Right atrium auricular region (tissue), 2 donors: Measurements from ENCODE around the gene HOPX. TPM values are rescaled to one million over a fixed set of nuclear protein-coding genes. Genes with fewer than 3 reads are reported as not detected.

ENCODE experiments used
- DNase-seq: peaks from one replicate; pipeline ENCODE4 v3.0.0-alpha.2; 2019; ENCODE audit warnings: low spot score
- H3K27ac ChIP-seq, 2 donors: fragments of 200-600 bp; sonication (generic); 1 replicate in 1 of 2; 2 replicates in 1 of 2; pipeline ENCODE4 v1.5.1; 2016 to 2019
- H3K27me3 ChIP-seq, 2 donors: fragments of 200-600 bp; sonication (generic); one replicate each; pipeline versions ENCODE4 v1.5.1 to v1.6.0; 2017 to 2019
- H3K36me3 ChIP-seq: fragments of 200-600 bp; sonication (generic); one replicate; pipeline ENCODE4 v1.5.1; 2016
- H3K4me1 ChIP-seq, 2 donors: fragments of 200-600 bp; sonication (generic); one replicate each; pipeline versions ENCODE4 v1.5.1 to v1.6.0; 2017 to 2019
- H3K4me3 ChIP-seq, 2 donors: fragments of 200-600 bp; sonication (generic); 1 replicate in 1 of 2; 2 replicates in 1 of 2; pipeline ENCODE4 v1.5.1; 2017 to 2019; ENCODE audit warnings: mild to moderate bottlenecking in 1 of 2, moderate library complexity in 1 of 2
- H3K9me3 ChIP-seq, 2 donors: fragments of 200-600 bp; sonication (generic); one replicate each; pipeline ENCODE4 v1.5.1; 2019
- CTCF ChIP-seq, 2 donors: fragments of 200-600 bp; sonication (generic); IDR thresholded peaks; one replicate each; pipeline ENCODE4 v1.5.1; 2019; ENCODE audit warnings: antibody characterized with exemption in 2 of 2
- total RNA-seq, 2 donors: library from RNA; depleted of rRNA; stranded (reverse); fragments of >200 nt; gene quantifications; one replicate each; pipeline ENCODE4 v1.1.0, GENCODE V29; 2016

HOPX gene
- total RNA-seq, 2 donors from 2014 or later = 7.8 to 203 TPM

DNA sequence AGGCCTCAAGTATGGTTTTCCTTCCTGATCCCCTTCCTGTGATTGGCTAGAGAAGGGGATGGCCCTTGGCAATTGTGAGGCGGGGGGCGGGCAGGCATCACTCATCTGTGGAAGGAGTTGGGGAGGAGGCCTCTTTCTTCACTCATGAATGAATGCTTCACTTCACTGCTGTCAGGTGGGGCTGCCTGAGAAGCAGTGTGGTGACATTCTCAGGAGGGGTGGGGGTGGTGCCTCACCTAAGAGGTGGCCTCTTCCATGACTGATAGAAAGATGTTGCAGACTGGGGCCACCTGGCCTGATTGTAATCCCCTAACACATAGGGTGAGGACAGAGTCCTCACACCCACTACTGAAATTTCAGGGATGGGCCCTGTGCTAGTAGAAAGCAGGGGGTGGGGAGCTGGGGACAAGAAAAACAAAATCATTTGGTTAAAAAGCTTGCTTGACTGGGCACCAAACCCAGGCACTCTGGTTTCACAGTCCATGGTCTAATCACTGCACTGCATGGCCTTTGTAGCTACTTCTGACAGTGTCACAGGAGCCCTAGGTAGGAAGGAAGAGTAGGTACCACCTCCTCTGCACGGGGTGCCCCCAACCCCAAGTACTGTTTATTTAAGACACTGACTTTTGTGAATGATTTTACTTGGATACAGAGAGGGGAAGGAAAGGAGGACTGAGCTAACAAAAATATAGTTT, 5.6 kb upstream of the HOPX start:
- Histone ChIP-seq H3K27me3 (no peaks in the 10 kb centered on the region), H3K4me1 (peaks cover 0 to 4% of the 10 kb centered on the region in 2 donors), H3K27ac (no peak overlapping the region), H3K4me3 (no peak overlapping the region), H3K9me3 (no peaks in the 10 kb centered on the region), H3K36me3 (no peaks in the 10 kb centered on the region)
- TF ChIP-seq CTCF (IDR thresholded peaks at IDR 0.05) = no peak
- DNase-seq = no peak

DNA sequence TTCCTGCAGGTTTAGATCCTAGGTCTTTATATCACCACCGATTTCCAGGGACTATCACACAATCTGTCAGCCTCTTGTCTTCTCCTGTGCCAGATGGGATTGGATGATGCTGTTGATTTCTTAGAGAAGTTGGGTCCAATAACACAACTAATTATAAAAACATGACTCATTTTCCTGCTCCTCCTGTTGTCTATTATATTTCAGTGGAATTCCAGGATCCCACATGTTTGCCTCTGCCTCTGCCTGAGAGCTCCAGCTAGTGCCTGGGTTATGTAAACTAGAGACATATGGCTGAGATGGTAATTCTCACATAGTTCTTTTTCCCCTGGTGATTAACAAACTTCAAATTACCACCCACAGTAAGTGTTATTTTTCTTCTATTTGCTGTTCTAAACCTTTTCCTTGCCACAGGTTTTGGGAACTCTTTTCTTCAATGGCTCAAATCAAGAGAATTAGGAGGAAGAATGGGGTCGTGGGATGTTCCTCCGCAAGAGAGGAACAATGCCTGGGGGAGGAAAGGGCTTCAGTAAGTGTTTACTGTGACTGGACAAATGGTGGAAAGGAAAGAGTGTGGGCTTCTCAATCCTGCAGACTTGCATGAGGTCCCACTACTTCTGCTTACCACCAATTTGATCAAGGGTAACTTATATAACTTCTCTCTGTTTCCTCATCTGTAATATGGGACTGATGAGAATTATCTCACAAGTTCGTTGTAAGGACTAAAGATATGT, 3.4 kb upstream of the HOPX start:
- no peak for TF ChIP-seq CTCF (IDR thresholded peaks at IDR 0.05)
- Histone ChIP-seq H3K27ac (no peak overlapping the region), H3K27me3 (no peaks in the 10 kb centered on the region), H3K9me3 (no peaks in the 10 kb centered on the region), H3K36me3 (no peaks in the 10 kb centered on the region), H3K4me3 (no peak overlapping the region), H3K4me1 (peaks cover 0 to 13% of the 10 kb centered on the region in 2 donors)
- no peak for DNase-seq

- no peaks in the 10 kb centered on the region for H3K27me3 ChIP-seq
- TF ChIP-seq CTCF (IDR thresholded peaks at IDR 0.05) = no peak
- no peaks in the 10 kb centered on the region for H3K36me3 ChIP-seq
- no peak overlapping the region for H3K4me3 ChIP-seq
- no peaks in the 10 kb centered on the region for H3K9me3 ChIP-seq
- peaks cover 0 to 13% of the 10 kb centered on the region in 2 donors for H3K4me1 ChIP-seq
- no peak overlapping the region for H3K27ac ChIP-seq
- DNase-seq = no peak
These were observed 2.4 kb upstream of the HOPX start for GRCh38 chr4:56683455-56683854.

- H3K27ac ChIP-seq = no peak overlapping the region
- H3K27me3 ChIP-seq = no peaks in the 10 kb centered on the region
- TF ChIP-seq CTCF (IDR thresholded peaks at IDR 0.05) = no peak
- peaks cover 0 to 13% of the 10 kb centered on the region in 2 donors for H3K4me1 ChIP-seq
- no peak for DNase-seq
- peak overlapping the region in 1 of 2 donors; percentile 28 for H3K4me3 ChIP-seq
- H3K9me3 ChIP-seq = no peaks in the 10 kb centered on the region
- H3K36me3 ChIP-seq = no peaks in the 10 kb centered on the region
These were observed 893 bp upstream of the HOPX start for GRCh38 chr4:56681853-56682525.

- Histone ChIP-seq H3K9me3 (no peaks in the 10 kb centered on the region), H3K4me1 (peaks cover 0 to 13% of the 10 kb centered on the region in 2 donors), H3K27ac (no peak overlapping the region), H3K36me3 (no peaks in the 10 kb centered on the region), H3K4me3 (peak overlapping the region in 1 of 2 donors; percentile 6), H3K27me3 (no peaks in the 10 kb centered on the region)
- DNase-seq = no peak
- no peak for TF ChIP-seq CTCF (IDR thresholded peaks at IDR 0.05)
These were observed 830 bp downstream of the HOPX start for GRCh38 chr4:56680266-56680665.
